GM19035 (cell line): ENCODE results near the gene SPARC.

Experiments used
- ATAC-seq: cut with Tn5 transposase; IDR thresholded peaks from one replicate; pipeline ENCODE4 v1.9.1; 2021; ENCODE audit not compliant: unreplicated experiment

The SPARC gene

DNA sequence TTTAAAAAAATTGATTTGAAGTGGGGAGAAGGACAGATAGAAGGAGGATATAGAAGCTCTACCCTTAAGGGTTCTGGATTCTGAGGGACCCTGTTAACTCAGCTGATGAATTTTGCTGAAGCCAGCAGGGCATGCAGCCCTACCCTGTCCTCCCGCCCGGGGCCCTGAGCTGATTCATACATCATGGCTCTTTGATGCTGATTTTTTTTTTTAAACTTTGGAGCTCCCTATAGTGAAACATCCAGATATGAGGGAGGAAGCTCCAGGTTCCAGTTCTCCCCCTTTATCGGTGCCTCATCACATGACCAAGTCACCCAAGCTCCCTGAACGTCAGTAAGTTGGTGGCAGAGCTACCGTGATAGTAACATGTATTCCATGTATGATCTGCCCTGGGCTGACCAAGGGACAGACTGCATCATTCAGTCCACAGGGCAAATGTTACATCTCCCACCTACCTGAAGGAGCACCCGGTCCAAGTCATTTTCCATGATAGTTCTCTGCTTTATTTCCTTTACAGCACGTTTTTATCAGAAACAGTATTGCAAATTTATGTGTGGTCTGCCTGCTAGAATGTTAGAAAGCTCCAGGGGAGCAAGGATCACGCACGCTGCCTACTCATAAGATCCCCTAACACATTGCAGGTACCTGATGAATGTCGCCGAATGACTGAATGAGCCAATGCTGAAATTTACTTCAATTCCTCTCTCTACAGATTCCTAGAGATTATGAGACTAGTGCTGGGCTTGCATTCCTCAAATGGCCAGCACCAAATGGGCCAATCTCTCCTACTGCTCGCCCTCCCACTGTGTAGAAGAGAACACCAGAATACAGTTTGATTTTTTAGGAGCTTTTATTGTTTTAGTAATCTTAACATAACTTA lies 25.9 kb downstream of the SPARC start:
- ATAC-seq = no peak

GRCh38 chr5:151659001-151659754 lies 27.5 kb downstream of the SPARC start:
- ATAC-seq = peak; percentile 64

DNA sequence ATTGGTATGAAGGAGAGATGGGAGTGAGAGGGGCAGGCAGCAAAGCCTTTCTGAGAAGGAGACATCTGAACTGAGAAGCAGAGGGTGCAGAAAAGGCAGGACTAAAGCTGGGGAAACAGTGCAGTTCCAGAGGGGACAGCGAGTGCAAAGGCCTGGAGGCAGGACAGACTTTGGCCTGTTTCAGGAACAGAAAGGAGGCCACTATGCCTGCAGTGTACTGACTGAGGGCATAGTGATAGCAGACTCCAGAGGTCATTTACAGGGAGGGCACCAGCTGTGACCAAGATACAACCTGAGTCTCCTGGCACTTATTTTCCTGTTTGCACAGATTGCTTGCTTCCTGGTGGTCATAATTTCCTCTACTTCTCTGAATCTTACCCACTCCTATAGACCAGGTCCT lies 29.6 kb downstream of the SPARC start:
- ATAC-seq = no peak

GRCh38 chr5:151656311-151656710 lies 30.4 kb downstream of the SPARC start:
- ATAC-seq = no peak

GRCh38 chr5:151651997-151652645 lies 34.6 kb downstream of the SPARC start:
- peak; percentile 94 for ATAC-seq

DNA sequence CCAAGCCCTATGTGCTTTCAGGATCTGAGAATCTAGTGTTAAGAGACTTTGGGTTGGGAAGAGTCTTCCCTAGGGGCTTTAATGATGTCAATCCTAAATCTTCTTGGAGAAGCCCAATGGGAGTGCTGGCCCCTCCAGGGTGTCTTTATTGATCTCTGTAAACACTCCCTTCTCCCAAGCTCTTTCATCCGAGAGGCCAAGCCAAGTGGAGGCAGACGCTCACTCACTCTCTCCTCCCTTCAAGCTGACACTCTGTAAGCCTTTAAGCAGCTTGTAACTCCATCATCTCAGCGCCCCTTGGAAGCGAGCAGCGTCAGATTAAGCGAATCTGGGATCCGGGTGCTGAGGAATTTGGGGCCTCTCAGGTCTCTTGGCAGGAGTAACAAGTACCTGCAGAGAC lies 37.7 kb downstream of the SPARC start:
- ATAC-seq = no peak

DNA sequence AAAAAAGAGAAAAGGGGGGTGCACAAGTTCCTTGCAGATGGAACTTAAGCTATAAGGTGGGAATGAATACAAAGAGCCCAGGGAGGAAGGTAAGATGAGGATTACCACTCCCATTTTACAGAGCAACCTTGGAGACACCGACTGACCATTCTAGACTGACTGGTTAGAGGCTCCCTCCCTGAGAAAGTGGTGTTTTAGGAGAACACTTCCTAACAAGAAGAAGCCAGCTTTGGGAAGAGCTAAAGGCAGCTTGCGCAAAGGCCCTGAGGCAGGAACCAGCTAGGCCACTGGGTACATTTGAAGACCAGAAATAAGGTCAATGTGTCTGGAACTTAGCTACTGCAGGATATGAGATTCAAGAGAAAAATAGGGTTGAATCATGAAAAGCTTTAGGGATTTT lies 38.6 kb downstream of the SPARC start:
- no peak for ATAC-seq

GRCh38 chr5:151647320-151647861 lies 39.3 kb downstream of the SPARC start:
- no peak for ATAC-seq

DNA sequence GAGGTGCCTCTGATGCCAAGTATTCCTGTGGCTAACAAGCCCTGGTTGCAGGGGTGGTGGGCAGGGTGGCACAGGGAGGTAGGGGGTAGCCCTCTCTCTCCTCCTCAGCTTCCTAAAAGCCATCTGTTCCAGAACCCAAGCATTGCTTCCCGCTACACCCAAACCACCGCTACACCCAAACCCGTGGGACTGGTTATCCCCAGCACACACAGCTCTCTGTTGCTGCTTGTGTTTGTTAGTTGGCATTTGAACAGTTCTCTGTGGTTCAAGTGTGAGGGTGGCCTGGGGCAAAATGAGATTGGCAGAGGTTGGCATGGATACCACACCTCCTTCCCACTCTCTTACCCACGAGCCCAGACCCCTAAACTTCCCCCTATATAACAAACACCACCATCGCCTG lies 40.4 kb downstream of the SPARC start:
- ATAC-seq = no peak

GRCh38 chr5:151643388-151643787 lies 43.3 kb downstream of the SPARC start:
- ATAC-seq = no peak

GRCh38 chr5:151642472-151643140 lies 44.1 kb downstream of the SPARC start:
- ATAC-seq = no peak

GRCh38 chr5:151638619-151639018 lies 48.1 kb downstream of the SPARC start:
- ATAC-seq = no peak

DNA sequence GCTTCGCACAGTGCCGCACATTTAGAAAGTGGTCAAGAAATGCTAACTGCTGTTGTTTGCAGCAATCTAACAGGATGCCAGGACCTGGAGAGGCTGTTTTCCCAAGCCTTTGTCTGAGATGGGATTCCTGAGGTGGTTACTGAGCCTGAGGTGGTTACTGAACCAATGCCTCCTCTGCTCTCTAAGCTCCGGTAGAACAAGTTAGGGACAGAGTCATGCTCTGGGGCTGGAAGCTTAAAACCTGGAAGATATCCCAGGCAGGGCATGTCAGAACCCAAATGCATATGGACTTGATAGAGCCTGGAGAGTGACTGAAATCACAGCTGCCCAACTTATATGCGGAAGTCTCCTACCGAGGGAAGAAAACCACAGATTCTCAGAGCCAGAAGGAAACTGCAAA lies 49.0 kb downstream of the SPARC start:
- no peak for ATAC-seq

- ATAC-seq = no peak
These were observed 52.8 kb downstream of the SPARC start for GRCh38 chr5:151633892-151634291.

DNA sequence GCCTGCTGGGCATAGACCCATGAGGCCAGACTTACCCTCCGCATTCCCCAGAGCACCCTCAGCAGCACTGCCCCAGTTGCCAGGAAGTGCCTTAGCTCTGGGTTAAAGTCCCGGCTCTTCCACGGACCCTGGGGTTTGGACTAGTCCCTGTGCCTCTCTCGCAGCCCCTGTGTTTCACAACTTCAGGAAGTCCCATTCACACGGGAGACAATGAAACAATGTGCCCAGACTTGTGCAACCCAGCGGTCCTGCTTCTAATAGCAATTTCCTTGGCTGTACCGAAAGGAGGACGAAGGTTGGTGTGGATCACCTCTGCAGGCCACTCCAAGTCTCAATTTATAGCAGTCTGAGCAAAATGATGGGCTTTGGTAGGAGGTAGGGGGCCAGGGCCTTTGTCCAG lies 53.8 kb downstream of the SPARC start:
- ATAC-seq = no peak

DNA sequence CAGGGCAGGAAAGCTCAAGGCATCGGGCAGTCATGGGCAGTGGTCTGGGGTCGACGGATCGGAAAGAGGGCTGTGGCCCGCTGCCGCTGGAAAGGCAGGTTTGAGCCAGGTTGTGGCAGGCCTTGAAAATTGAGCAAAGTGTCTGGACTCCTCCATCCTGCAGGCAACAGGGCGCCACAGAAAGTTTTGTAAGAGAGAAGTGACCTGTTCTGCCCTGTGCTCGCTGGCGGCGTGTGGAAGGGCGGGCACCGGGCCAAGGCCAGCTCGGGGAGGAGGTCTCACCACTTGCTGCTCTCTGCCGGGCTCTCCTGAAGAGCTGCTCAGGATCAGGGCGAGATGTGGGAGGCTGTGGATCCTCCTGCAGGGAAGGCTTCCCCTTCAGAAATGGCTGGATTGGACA lies 54.2 kb downstream of the SPARC start:
- no peak for ATAC-seq

GRCh38 chr5:151631941-151632340 lies 54.8 kb downstream of the SPARC start:
- no peak for ATAC-seq

GRCh38 chr5:151630088-151630487 lies 56.6 kb downstream of the SPARC start:
- ATAC-seq = no peak

GRCh38 chr5:151628112-151628823 lies 58.4 kb downstream of the SPARC start:
- ATAC-seq = no peak

DNA sequence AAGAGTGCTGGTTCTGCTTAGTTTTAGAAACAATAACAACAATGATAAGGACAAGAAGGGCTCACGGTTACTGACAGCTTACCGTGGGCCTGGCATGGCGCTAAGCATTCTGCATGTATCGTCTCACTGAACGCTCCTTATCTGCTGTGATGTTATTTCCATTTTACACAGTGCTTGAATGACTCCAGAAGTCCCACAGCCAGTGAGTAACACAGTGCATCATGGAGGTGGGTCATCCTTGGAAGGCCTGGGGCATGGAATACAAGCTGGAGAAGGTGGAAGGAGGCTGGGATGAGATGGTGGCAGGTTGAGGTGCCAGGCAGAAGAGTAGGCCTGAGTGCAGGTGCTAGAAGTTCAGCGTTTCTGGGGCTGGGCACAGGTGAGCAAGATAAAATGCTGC lies 59.1 kb downstream of the SPARC start:
- no peak for ATAC-seq
